Measurements from ENCODE around the gene EEF1AKMT3.

The EEF1AKMT3 gene

DNA sequence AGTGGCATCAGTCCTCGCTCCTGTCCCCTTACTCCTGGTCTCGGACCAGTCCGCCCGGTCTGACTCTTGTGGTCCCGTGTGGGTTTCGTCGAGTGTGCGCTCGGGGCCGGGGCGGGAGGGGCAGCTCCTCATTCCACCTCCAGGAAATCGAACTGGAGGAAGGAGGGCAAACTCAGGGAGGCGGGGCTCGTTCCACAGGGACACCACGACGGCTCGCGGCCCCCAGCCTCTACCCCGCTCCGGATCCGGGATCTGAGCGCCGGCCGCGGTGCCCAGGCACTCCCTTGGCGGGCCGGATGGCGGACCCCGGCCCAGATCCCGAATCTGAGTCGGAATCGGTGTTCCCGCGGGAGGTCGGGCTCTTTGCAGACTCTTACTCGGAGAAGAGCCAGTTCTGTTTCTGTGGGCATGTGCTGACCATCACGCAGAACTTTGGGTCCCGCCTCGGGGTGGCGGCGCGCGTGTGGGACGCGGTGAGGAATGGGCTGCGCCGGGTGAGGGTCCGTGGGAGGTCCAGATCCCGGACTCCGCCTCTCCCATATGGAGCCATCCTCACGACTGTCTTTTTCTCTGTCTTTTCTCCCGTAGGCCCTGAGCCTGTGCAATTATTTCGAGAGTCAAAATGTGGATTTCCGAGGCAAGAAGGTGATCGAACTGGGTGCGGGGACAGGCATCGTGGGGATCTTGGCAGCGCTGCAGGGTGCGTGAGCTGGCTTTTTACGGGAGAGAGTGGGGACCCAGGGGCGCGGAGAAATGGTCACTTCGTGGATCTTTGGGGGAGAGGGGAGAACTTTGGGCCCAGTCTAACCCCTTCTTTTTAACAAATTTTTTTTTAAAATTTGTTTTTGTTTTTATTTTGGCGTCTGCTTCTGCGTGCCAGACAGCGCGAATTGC, at the start of gene EEF1AKMT3:
TSS of gene EEF1AKMT3 (plus strand) at position 186 of the 894 bp plus-strand sequence. CDS start at position 297, 111 bp downstream.
- no peaks in the 10 kb centered on the region for H3K27me3 ChIP-seq (ENCODE audit: insufficient read depth, low read depth, severe bottlenecking)
- TF ChIP-seq CTCF (IDR thresholded peaks at IDR 0.05; ENCODE audit: low read depth, low read length): no peak
- peak within 1 kb of the TSS; percentile 97 for H3K27ac ChIP-seq
- DNase-seq: peak; percentile 79
- no peaks in the 10 kb centered on the region for H3K9me3 ChIP-seq (ENCODE audit: severe bottlenecking)
- peak within 1 kb of the TSS; percentile 93 for H3K4me3 ChIP-seq (ENCODE audit: low read depth, low read length)
- H3K36me3 ChIP-seq: peaks cover 37% of the 10 kb centered on the region

DNA sequence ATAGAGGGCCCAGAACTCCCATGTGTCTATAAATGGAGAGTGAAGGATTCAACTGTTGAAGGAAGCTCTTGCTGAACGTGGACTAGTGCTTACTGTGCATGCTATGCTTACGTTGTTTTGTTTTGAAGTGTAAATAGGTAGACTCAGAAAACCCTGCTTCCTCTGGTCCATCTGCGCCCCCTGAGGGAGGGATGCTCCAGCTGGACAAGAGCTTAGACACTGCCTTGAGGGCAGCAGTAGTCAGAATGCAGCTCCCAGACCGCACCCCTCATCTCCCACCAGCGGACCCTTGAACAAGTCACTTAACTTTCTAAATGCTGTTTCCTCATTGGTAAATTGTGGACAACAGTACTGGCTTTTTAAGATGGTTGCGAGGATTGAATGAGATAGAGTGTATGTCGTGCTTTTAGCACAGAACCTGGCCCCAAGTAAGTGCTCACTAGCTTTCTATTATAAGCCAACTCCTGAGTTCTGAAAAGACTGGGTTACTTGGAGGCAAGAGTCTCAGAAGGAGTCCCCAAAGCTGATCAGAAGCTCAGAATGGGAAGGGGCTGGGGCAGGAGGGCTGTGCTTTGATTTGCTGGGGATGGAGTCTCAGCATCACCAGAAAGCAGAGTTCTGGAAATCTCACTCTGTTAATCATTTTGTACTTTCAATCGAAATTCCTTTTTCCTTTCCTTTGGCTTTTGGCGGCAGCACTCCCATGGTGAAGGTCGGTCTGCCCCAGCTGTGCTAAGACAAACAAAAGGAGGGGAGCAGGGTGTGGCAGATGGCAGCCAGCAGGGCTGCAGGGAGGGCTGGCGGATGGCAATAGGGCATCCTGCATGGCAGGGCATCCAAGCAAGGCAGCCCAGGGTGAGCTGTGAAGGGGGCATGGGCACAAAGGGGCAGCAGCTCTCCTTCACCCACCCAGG, 49.4 kb upstream of the EEF1AKMT3 start:
- Histone ChIP-seq H3K36me3 (peaks cover 36% of the 10 kb centered on the region), H3K4me3 (ENCODE audit: low read depth, low read length) (no peak overlapping the region), H3K27ac (no peak overlapping the region), H3K27me3 (ENCODE audit: insufficient read depth, low read depth, severe bottlenecking) (no peaks in the 10 kb centered on the region), H3K9me3 (ENCODE audit: severe bottlenecking) (no peaks in the 10 kb centered on the region)
- no peak for DNase-seq
- TF ChIP-seq CTCF (IDR thresholded peaks at IDR 0.05; ENCODE audit: low read depth, low read length): no peak

DNA sequence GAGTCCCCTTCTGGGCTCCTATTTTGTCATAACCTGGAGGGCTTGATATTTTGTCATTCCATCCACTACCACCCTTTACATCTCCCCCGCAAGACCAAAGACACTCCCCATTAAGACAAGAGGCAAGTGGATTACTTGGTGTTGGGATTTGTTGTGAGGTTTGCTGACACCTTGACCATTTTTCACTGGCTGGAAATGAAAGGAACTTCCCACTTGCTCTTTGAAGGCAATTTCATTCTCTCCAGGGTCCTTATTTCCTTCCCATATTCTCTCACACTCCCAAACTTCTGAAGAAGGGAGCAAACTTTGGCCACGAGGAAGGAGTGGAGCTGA, 48.8 kb upstream of the EEF1AKMT3 start:
- Histone ChIP-seq H3K4me3 (ENCODE audit: low read depth, low read length) (no peak overlapping the region), H3K27me3 (ENCODE audit: insufficient read depth, low read depth, severe bottlenecking) (no peaks in the 10 kb centered on the region), H3K27ac (no peak overlapping the region), H3K36me3 (peaks cover 30% of the 10 kb centered on the region), H3K9me3 (ENCODE audit: severe bottlenecking) (no peaks in the 10 kb centered on the region)
- no peak for DNase-seq
- TF ChIP-seq CTCF (IDR thresholded peaks at IDR 0.05; ENCODE audit: low read depth, low read length): no peak

- Histone ChIP-seq H3K36me3 (peaks cover 24% of the 10 kb centered on the region), H3K27me3 (ENCODE audit: insufficient read depth, low read depth, severe bottlenecking) (no peaks in the 10 kb centered on the region), H3K27ac (no peak overlapping the region), H3K9me3 (ENCODE audit: severe bottlenecking) (no peaks in the 10 kb centered on the region), H3K4me3 (ENCODE audit: low read depth, low read length) (no peak overlapping the region)
- TF ChIP-seq CTCF (IDR thresholded peaks at IDR 0.05; ENCODE audit: low read depth, low read length): no peak
- no peak for DNase-seq
Measured at GRCh38 chr12:57724003-57724935, 48.1 kb upstream of the EEF1AKMT3 start.
